ENCODE measurements around the gene CAPZA2. TPM values are rescaled to one million over a fixed set of nuclear protein-coding genes. Genes with fewer than 3 reads are reported as not detected.

The CAPZA2 gene
- total RNA-seq, 1 experiment from 2014 or later = 57.7 TPM

- no peaks in the 10 kb centered on the region for H3K9me3 ChIP-seq (ENCODE audit: low read length)
- BruUV-seq (replicated peaks) = no TSS peak
- H3K27me3 ChIP-seq (ENCODE audit: low read length) = no peaks in the 10 kb centered on the region
- H3K27ac ChIP-seq (ENCODE audit: low read length) = no peak overlapping the region
- no peak overlapping the region for H2AFZ ChIP-seq (ENCODE audit: low read length)
- H3K79me2 ChIP-seq (ENCODE audit: low read length) = peaks cover 27% of the 10 kb centered on the region
- peak overlapping the region; percentile 92; the same call in 1 of the 2 replicates for H3K9ac ChIP-seq (ENCODE audit: low read length)
- ChIA-PET POLR2A (ENCODE audit: unreplicated experiment) (no interaction called here), CTCF (no interaction called here)
- intact Hi-C loops (cut with micrococcal nuclease) = no loop called here
- TF ChIP-seq CTCF (conservative IDR thresholded peaks at IDR 0.05; ENCODE audit: low read depth, low read length) (no peak), EZH2 (IDR thresholded peaks at IDR 0.05; ENCODE audit: low read length, unreplicated experiment) (no peak), EZH2phosphoT487 (IDR thresholded peaks at IDR 0.05; ENCODE audit: borderline replicate concordance, low read length) (no peak)
- no peaks in the 10 kb centered on the region for H3K36me3 ChIP-seq (ENCODE audit: low read depth, low read length)
- peak overlapping the region; percentile 98 for H3K4me2 ChIP-seq (ENCODE audit: low read length)
- H3F3A ChIP-seq (ENCODE audit: low read length, unreplicated experiment) = no peaks in the 10 kb centered on the region
- H3K9me2 ChIP-seq (replicated peaks; ENCODE audit: low read length) = no peaks in the 10 kb centered on the region
- H3K4me1 ChIP-seq (ENCODE audit: insufficient read depth, low read length) = peaks cover 28% of the 10 kb centered on the region
- no peak for DNase-seq
- no peaks in the 10 kb centered on the region for H4K20me1 ChIP-seq (ENCODE audit: low read length)
- ATAC-seq = no peak
- H3K4me3 ChIP-seq (ENCODE audit: low read length) = no peak overlapping the region
These were observed 89.2 kb downstream of the CAPZA2 start for GRCh38 chr7:116951366-116952292.

- ChIA-PET POLR2A (ENCODE audit: unreplicated experiment) (interaction anchor here (0.6 kb wide), 1 partner anchor 14 kb away, joined by 5 read pairs; no protein-coding TSS in a partner anchor), CTCF (no interaction called here)
- Histone ChIP-seq H4K20me1 (ENCODE audit: low read length) (no peaks in the 10 kb centered on the region), H3K79me2 (ENCODE audit: low read length) (peaks cover 39% of the 10 kb centered on the region), H3K27ac (ENCODE audit: low read length) (peak overlapping the region; percentile 77), H3K9me3 (ENCODE audit: low read length) (no peaks in the 10 kb centered on the region), H2AFZ (ENCODE audit: low read length) (peak overlapping the region; percentile 96), H3K27me3 (ENCODE audit: low read length) (no peaks in the 10 kb centered on the region), H3F3A (ENCODE audit: low read length, unreplicated experiment) (no peaks in the 10 kb centered on the region), H3K9ac (ENCODE audit: low read length) (peak overlapping the region; percentile 92), H3K4me3 (ENCODE audit: low read length) (peak overlapping the region; percentile 82), H3K4me2 (ENCODE audit: low read length) (peak overlapping the region; percentile 98), H3K36me3 (ENCODE audit: low read depth, low read length) (no peaks in the 10 kb centered on the region), H3K4me1 (ENCODE audit: insufficient read depth, low read length) (peaks cover 28% of the 10 kb centered on the region), H3K9me2 (replicated peaks; ENCODE audit: low read length) (no peaks in the 10 kb centered on the region)
- TSS peak; percentile 84 for BruUV-seq (replicated peaks)
- TF ChIP-seq EZH2 (IDR thresholded peaks at IDR 0.05; ENCODE audit: low read length, unreplicated experiment) (no peak), EZH2phosphoT487 (IDR thresholded peaks at IDR 0.05; ENCODE audit: borderline replicate concordance, low read length) (no peak), CTCF (conservative IDR thresholded peaks at IDR 0.05; ENCODE audit: low read depth, low read length) (no peak)
- intact Hi-C loops (cut with micrococcal nuclease) = no loop called here
- ATAC-seq (peak; percentile 20), DNase-seq (peak; percentile 51)
These were observed 90.4 kb downstream of the CAPZA2 start for GRCh38 chr7:116952635-116953371.
